ENCODE measurements around the gene LFNG. TPM values are rescaled to one million over a fixed set of nuclear protein-coding genes. Genes with fewer than 3 reads are reported as not detected.

The LFNG gene
- total RNA-seq, 2 donors from 2014 or later = 16.0 to 47.2 TPM

DNA sequence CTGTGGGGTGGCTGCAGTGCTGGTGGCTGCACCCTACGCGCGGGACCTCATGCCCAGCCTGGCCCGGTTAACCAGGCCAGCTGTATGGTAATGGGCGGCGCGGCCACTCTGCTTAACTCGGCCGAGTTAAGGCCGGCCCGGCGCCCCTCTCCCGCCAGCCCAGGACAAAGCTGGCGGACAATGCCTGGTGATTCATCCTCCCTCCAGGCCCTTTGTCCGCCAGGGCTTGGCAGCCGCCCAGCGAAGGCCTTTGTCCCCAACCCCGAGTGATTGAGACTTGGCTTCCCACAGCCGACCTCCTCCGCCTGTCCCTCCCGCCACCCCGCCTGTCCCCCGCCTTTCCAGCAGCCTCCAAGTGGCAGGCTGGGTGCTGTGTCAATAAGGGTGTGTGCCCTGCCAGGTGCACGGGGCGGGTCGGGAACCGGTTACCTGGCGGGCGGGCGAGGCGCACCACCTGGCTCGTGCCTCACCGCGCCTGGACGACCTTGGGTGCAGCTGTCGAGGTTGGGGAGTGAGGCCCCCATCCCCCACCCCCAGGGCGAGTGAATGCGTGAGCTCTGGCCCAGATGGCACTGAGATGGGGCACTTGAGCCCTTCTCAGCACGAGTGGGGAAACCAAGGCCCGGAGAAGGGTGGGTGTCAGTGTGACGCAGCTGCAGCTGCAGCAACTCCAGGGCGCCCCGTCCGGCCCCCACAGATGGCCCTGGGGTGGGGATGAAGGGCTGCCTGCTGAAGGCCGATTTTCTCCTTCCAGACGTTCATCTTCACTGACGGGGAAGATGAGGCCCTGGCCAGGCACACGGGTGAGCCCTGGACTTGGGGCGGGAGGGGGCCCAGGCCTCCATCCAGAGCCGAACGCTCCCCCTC is 4.6 kb downstream of the LFNG start:
- no peak overlapping the region for H3K4me3 ChIP-seq (ENCODE audit: low read length)
- H3K9me3 ChIP-seq (ENCODE audit: control insufficient read depth, low read length) = no peaks in the 10 kb centered on the region
- H3K36me3 Mint-ChIP-seq (ENCODE audit: low read depth) = peaks cover 10% of the 10 kb centered on the region
- DNase-seq = peak; percentile 85
- H3K9me3 Mint-ChIP-seq = no peaks in the 10 kb centered on the region
- H3K27ac Mint-ChIP-seq = no peak overlapping the region
- peak overlapping the region; percentile 98 for H3K27ac ChIP-seq (ENCODE audit: low read depth, low read length)
- peaks cover 16% of the 10 kb centered on the region for H3K27me3 Mint-ChIP-seq (ENCODE audit: insufficient read depth)
- WGBS, 2 experiments (ENCODE audit: insufficient coverage in 1 of 2, insufficient read length in 1 of 2) = 44 to 59% methylated on average over 31 to 51 of the region's 51 CpGs
- TF ChIP-seq, protein P1, sequence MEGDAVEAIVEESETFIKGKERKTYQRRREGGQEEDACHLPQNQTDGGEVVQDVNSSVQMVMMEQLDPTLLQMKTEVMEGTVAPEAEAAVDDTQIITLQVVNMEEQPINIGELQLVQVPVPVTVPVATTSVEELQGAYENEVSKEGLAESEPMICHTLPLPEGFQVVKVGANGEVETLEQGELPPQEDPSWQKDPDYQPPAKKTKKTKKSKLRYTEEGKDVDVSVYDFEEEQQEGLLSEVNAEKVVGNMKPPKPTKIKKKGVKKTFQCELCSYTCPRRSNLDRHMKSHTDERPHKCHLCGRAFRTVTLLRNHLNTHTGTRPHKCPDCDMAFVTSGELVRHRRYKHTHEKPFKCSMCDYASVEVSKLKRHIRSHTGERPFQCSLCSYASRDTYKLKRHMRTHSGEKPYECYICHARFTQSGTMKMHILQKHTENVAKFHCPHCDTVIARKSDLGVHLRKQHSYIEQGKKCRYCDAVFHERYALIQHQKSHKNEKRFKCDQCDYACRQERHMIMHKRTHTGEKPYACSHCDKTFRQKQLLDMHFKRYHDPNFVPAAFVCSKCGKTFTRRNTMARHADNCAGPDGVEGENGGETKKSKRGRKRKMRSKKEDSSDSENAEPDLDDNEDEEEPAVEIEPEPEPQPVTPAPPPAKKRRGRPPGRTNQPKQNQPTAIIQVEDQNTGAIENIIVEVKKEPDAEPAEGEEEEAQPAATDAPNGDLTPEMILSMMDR (conservative IDR thresholded peaks at IDR 0.05) = no peak
- peaks cover 23% of the 10 kb centered on the region for H3K4me1 ChIP-seq (ENCODE audit: control insufficient read depth, insufficient read depth, low read length)
- H3K4me1 Mint-ChIP-seq = peaks cover 37% of the 10 kb centered on the region
- H3K4me3 Mint-ChIP-seq = no peak overlapping the region
- H3K9ac ChIP-seq (ENCODE audit: extremely low read depth, low read length, poor library complexity, severe bottlenecking) = no peak overlapping the region
- H3K27me3 ChIP-seq (ENCODE audit: control insufficient read depth, insufficient read depth, low read length, poor library complexity, severe bottlenecking) = peaks cover 16% of the 10 kb centered on the region
- H3K36me3 ChIP-seq (ENCODE audit: control insufficient read depth, insufficient read depth, low read length) = no peaks in the 10 kb centered on the region

DNA sequence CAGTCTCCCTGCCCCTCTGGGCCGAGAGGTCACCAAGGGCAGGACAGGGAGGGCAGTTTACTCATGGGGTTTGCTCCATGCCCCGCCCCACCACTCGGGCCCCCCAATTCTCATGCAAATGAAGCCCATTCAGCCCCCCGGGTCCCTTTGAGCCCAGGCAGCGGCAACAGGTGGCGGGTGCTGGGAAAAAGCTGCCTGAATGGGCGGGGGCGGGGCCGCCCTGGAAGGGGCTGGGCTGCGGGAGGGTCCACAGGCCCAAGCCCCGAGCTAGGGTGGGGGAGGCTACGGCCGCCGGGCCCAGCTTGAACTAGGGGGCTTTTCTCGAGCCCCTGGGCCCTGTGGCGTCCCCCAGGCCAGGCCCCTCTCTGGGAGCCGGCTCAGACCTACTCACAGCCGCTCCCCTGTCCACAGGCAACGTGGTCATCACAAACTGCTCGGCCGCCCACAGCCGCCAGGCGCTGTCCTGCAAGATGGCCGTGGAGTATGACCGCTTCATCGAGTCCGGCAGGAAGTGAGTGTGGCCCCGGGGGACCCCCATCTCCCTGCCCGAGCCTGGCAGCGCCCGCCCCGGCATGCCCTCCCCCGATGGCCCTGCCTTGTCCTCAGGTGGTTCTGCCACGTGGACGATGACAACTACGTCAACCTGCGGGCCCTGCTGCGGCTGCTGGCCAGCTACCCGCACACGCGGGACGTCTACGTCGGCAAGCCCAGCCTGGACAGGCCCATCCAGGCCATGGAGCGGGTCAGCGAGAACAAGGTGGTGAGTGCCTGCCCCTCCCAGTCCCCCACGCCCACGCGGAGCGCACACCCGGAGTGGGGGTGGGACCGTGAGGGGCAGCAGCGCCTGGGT is 5.5 kb downstream of the LFNG start:
- H3K27ac ChIP-seq (ENCODE audit: low read depth, low read length) = peak overlapping the region; percentile 98
- peaks cover 23% of the 10 kb centered on the region for H3K4me1 ChIP-seq (ENCODE audit: control insufficient read depth, insufficient read depth, low read length)
- no peaks in the 10 kb centered on the region for H3K36me3 ChIP-seq (ENCODE audit: control insufficient read depth, insufficient read depth, low read length)
- TF ChIP-seq, protein P1 (conservative IDR thresholded peaks at IDR 0.05) = no peak
- DNase-seq = peak; percentile 90
- peaks cover 37% of the 10 kb centered on the region for H3K4me1 Mint-ChIP-seq
- peaks cover 16% of the 10 kb centered on the region for H3K27me3 ChIP-seq (ENCODE audit: control insufficient read depth, insufficient read depth, low read length, poor library complexity, severe bottlenecking)
- H3K36me3 Mint-ChIP-seq (ENCODE audit: low read depth) = peaks cover 10% of the 10 kb centered on the region
- no peak overlapping the region for H3K4me3 ChIP-seq (ENCODE audit: low read length)
- peaks cover 16% of the 10 kb centered on the region for H3K27me3 Mint-ChIP-seq (ENCODE audit: insufficient read depth)
- 79% methylated on average over 38 to 53 of the region's 53 CpGs for WGBS, 2 experiments (ENCODE audit: insufficient coverage in 1 of 2, insufficient read length in 1 of 2)
- no peak overlapping the region for H3K4me3 Mint-ChIP-seq
- H3K9ac ChIP-seq (ENCODE audit: extremely low read depth, low read length, poor library complexity, severe bottlenecking) = no peak overlapping the region
- H3K9me3 ChIP-seq (ENCODE audit: control insufficient read depth, low read length) = no peaks in the 10 kb centered on the region
- H3K9me3 Mint-ChIP-seq = no peaks in the 10 kb centered on the region
- H3K27ac Mint-ChIP-seq = no peak overlapping the region

DNA sequence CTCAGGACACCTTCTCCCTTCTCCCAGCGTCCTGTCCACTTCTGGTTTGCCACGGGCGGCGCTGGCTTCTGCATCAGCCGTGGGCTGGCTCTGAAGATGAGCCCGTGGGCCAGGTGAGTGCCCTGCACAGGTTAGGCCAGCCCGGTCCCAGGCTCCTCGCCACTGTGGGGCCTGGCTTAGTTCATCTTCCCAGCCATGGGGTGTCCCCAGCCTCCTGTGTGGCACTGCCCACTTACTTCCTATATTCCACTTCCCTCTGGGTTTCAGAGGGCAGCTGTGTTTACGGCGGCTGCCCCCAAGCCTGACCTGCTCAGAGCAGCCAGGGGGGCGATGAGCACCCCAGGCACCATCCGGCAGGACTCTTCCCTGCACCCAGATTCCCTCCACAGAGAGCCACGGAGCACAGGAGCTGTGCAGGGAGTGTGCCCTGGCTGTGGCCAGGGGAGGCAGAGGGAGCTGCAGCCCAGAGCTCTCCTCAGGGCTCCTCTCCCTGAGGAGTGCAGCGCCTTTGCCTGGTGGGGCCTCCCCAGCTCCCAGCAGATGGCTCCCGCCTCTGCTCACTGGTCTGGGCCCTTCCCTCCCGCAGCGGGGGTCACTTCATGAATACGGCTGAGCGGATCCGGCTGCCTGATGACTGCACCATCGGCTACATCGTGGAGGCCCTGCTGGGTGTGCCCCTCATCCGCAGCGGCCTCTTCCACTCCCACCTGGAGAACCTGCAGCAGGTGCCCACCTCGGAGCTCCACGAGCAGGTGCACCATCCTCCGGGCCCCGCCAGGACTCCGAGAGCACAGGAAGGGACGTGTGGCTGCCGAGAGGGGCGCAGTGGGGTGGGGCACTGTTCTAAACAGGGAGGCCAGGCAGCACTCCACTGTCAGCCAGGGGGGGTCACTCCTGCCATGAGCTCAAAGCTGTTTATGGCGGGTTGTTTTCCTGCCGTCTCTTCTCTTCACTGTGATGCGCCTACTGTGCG is 6.4 kb downstream of the LFNG start:
- DNase-seq = peak; percentile 66
- Histone ChIP-seq H3K4me3 (ENCODE audit: low read length) (no peak overlapping the region), H3K9ac (ENCODE audit: extremely low read depth, low read length, poor library complexity, severe bottlenecking) (no peak overlapping the region), H3K9me3 (ENCODE audit: control insufficient read depth, low read length) (no peaks in the 10 kb centered on the region), H3K36me3 (ENCODE audit: control insufficient read depth, insufficient read depth, low read length) (no peaks in the 10 kb centered on the region), H3K27ac (ENCODE audit: low read depth, low read length) (no peak overlapping the region), H3K4me1 (ENCODE audit: control insufficient read depth, insufficient read depth, low read length) (peaks cover 23% of the 10 kb centered on the region), H3K27me3 (ENCODE audit: control insufficient read depth, insufficient read depth, low read length, poor library complexity, severe bottlenecking) (peaks cover 7% of the 10 kb centered on the region)
- Mint-ChIP-seq H3K4me3 (no peak overlapping the region), H3K36me3 (ENCODE audit: low read depth) (peaks cover 10% of the 10 kb centered on the region), H3K4me1 (peaks cover 35% of the 10 kb centered on the region), H3K27me3 (ENCODE audit: insufficient read depth) (peaks cover 9% of the 10 kb centered on the region), H3K27ac (no peak overlapping the region), H3K9me3 (no peaks in the 10 kb centered on the region)
- WGBS, 2 experiments (ENCODE audit: insufficient coverage in 1 of 2, insufficient read length in 1 of 2) = 91 to 92% methylated on average over 22 to 36 of the region's 36 CpGs
- TF ChIP-seq, protein P1 (conservative IDR thresholded peaks at IDR 0.05) = no peak

Measured in endodermal cell (in vitro differentiated cells).